Adrenal gland (tissue), 5 donors: ENCODE results near the gene TATDN2.

ENCODE experiments used
- CTCF ChIP-seq, 6 experiments: fragments of 450-650 bp in 4 of 6; fragments of 200-600 bp in 2 of 6; sonication (generic) in 1 of 6; IDR thresholded peaks; 1 replicate in 5 of 6; 2 replicates in 1 of 6; pipeline versions ENCODE4 v1.5.1 to v1.8.0; 2016 to 2021; ENCODE audit warnings: antibody characterized with exemption in 6 of 6, mild to moderate bottlenecking in 2 of 6, moderate library complexity in 1 of 6
- POLR2A ChIP-seq, 2 donors: fragments of 450-650 bp; IDR thresholded peaks; one replicate each; pipeline ENCODE4 v1.6.1; 2017; ENCODE audit warnings: antibody characterized with exemption in 2 of 2, mild to moderate bottlenecking in 2 of 2, moderate library complexity in 1 of 2
- donor health status: DM: no; HTN: no; CAD: no.

- TF ChIP-seq CTCF (IDR thresholded peaks at IDR 0.05): no peak
- no peak for TF ChIP-seq POLR2A (IDR thresholded peaks at IDR 0.05)
Measured at GRCh38 chr3:10274601-10275000, 26.3 kb downstream of the TATDN2 start.
